GM18520 (cell line): ENCODE results near the gene PPFIBP2.

Experiments used
- ATAC-seq: cut with Tn5 transposase; IDR thresholded peaks from one replicate; pipeline ENCODE4 v1.9.1; 2021; ENCODE audit not compliant: unreplicated experiment

PPFIBP2 gene

DNA sequence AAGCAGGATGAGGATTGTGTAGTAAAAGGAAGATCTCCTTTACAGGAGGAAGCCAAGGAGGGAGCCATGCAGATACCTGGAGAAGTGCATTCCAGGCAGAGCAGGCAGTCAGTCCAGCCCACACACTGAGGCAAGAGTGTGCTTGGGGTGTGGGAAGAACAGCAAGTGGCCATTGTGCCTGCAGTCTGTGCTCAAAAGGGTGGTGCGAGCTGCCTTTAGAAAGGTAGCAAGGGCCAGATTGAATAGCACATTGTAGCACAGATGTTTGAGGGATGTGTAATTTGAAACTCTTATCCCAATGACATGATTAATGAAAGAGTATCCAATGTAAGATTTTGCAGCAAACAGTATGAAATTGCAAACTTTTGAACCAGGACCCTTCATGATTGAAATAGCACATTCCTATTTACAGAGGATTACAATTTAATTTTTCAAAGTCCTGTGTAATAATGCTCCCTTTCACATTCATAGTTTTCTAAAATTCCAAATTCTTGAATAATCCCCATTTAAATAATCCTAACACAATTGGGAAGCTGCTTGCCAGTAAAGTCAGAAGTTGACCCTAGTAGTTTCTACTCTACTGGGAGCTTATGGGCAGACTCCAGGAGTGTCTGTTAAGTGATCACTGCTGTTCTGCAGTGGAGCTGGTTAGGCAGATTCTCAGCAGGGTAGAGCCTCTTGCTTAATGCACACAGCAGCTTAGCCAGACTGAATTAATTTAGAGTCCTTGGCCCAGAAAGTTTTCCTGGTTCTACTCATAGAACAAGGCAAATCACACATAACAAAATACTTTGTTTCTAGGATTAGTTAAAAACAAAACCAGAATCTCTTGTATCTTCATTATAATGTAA is 81.4 kb downstream of the PPFIBP2 start:
- no peak for ATAC-seq

DNA sequence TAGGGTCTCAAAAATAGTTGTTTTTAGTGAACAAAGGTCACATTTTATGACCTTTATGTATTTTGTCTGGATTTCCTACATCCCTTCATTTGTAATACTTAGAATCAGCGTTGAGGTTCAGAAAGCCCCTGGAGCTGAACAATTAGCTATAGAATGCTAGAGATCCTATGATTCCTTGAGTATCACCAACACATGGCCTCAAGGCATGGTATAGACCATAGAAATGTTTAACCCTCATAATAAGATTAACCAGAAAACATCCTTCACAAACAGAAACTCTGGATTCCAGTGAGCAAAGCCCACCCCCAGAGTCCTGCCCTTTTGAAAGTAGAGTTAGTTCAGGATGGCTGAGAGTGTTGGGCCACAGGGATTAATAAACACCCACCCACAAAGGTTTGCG is 82.2 kb downstream of the PPFIBP2 start:
- no peak for ATAC-seq

DNA sequence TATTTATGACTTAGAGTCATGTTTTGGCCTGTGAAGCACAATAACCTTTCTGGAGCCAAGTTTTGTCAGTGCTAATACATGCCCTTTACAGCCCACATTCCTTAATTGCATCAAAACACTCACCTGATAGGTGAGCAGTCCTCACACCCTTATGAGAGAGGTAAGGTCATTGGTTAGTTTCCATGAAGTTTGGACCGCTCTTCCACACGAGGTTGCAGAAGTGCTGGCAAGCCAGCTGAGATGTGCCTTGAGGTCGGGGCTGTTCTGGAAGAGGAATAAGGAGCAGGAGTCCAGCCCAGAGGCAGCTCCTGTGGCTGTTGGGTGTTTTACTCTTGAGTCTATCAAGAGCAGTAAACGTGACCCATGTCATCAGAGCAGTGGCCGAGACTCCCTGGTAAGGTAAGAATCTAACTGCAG is 83.2 kb downstream of the PPFIBP2 start:
- no peak for ATAC-seq

DNA sequence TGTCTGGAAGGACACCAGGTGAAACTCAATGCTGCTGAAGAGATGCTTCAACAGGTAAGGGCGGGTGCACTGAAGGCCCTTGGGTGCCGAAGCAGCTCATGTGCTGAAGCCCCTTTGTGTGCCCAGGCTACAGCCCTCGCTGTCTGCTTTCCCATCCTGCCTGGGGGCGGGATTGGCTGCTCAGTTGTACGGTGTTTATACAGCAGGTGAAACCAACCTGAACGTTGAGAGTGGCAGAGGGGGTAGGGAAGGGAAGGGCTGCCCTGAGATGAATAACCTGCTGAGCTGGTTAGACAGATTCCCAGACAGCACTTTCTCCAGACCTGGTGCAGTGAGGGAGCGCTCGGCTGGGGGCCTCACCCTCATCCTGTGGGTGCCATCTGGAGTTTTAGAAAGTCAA is 83.8 kb downstream of the PPFIBP2 start:
- ATAC-seq: no peak

GRCh38 chr11:7599209-7599608 is 85.4 kb downstream of the PPFIBP2 start:
- no peak for ATAC-seq

GRCh38 chr11:7600205-7600775 is 86.5 kb downstream of the PPFIBP2 start:
- no peak for ATAC-seq

DNA sequence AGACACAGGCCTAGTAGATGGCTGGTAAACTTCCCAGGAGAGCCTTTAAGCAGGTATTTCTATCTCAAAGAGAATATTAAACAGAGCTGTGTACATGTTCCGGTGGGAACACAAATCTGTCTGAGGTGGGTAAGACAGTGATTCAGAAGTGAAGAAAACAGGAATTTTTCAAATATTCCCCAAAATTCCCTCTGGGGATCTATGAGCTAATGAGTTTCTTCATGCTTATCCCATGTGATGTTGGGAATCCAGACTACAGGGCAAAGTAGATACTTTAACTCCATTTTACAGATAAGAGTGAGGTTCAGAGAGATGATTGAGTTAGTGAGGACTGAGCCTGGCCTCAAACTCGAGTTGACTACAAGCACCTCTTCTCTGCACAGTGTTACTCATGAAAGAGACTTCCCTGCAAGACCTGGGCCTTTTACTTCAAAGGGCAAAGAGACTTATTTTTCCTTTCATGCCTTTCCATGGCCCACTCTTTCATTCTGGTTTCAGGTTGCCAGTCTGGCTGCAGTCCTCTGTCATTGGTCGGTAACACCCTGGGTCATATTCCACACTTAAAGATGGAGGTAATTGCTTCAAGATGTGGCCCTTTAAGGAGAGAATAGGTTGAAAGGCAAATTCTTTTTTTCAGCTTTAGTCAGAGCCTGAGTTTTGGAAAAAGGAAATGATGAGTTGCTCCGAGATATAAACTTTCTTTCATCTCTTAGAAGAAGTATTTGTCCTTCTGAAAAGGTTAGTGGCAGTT is 89.4 kb downstream of the PPFIBP2 start:
- no peak for ATAC-seq

DNA sequence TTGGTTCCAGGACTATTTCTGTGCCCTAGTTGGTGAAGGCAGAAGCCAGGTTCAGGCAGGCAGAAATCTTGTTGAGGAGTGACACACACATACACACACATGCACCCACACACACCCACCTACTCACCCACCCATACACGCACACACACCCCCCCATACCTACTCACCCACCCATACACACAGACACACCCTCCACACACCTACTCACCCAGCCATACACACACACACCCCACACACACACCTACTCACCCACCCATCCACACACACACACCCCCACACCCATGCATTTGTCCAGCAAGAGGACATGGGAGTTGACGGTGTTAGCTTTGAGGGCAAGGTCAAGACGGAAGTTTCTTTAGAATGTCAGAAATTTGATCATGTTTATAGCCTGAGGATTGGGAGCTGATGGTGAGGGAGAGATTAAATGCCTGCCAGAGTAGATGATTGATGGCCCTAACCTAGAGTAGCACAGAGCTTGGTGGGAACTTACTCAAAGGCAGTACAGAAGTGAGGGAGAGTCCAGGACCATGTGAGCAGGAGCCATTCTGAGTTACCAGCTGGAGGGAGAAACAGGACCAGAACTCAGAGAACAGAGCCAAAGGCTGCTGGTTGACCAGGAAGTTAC is 90.6 kb downstream of the PPFIBP2 start:
- ATAC-seq: no peak

DNA sequence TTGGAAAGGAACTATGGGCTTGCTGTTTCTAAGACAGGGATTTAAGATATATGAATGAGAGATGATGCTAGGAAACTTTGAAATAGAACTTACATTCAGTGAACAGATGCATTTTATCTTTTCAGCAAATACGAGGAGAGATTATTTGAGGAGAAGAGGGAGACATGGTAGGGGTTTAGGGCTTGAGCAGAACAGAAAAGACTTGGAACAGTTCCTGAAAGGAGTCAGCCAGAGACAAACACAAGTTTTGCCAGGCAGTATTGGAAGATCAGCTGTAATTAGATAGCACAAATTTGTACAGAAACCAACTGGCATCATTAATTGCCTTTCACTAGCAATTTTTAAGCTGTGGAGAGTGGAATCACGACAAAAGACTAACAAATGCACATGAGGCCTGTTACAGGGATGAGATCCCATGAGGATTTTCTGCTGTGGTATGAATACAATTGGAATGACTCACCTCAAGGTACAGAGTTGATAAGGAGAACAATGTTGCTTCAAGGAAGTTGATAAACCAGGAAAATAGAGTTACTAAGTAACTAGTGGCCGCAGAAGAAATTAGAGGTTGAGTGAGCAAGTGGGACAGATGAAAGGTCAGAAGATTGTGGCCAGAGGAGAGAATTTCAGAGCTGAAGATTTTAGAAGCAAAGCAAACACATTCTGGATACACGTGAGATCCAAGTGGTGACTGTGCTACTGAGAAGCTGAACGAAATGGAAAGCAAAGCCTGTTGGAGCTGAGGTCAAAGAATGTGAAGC is 91.6 kb downstream of the PPFIBP2 start:
- no peak for ATAC-seq

DNA sequence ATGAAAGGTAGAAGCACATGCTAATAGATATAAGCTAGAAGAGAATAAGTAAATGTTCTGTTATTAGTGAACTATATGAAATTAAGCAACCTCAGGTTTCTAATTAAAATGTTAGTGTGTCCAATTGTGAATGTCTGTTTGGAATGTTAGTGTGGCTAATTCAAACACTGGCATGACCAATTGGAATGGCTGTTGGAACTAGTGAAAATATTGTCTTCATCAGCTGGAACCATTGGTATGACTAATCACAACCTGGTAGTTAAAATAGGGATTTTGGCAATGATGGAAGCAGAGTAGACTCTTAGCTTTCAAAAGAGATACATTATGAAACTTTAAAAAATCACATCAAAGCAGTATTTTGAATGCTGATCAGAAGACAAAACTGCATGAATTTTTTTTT is 92.7 kb downstream of the PPFIBP2 start:
- no peak for ATAC-seq

DNA sequence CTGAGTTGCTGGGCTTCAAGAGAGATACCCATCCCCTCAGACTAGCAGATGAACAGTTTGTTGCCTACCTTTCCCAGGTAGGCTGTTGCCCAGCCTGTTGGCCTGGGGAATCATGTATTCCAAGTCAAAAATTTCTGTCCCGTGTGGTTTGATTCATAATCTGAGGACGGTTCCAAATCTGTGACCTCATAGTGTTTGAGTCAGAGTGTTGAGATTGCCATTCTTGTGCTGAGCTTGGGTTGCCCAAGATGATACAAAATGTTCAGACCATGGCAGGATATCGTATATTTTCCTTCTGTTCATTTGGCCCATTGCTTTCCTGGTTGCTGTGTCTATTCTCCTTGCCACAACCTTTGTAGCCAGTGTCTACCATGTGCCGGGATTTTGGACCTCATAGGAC is 95.2 kb downstream of the PPFIBP2 start:
- ATAC-seq: no peak

DNA sequence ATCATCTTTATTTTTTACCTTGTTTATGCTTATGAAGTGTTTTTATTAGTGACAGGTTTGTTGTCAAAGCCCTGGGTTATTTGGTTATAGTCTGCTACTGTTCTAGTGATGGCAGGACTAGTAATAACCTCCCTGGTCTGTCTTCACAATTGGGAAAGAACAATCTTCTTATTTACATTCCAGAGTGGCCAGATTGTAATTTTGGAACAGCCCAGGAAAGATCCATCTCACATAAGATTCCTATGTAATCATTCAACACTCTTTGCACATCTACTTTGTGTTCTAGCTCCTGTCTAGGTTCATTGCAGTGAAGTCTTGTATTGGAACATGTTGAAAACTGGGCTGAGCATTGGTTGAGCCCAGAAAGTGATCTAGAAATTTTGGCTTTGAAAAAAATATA is 95.7 kb downstream of the PPFIBP2 start:
- no peak for ATAC-seq

- ATAC-seq: no peak
Observed at GRCh38 chr11:7610393-7610792, 96.6 kb downstream of the PPFIBP2 start.

DNA sequence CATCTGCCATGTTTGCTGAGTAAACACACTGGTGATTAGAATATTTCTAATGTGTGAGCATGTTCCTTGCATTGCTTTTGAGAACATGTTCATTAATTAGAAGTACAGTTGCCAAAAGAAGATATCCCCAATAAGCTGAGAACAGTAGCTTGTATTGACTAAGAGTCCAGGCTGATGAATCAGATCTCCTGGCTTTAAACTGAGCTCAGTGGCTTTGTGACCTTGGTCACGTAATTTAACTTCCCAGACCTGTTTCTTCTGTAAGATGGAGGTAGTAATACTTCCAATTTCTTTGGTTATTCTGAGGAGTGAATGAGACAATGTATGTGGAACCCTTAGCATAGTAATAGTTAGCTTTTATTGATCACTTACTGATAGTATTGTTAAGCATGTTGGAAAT is 97.6 kb downstream of the PPFIBP2 start:
- no peak for ATAC-seq

DNA sequence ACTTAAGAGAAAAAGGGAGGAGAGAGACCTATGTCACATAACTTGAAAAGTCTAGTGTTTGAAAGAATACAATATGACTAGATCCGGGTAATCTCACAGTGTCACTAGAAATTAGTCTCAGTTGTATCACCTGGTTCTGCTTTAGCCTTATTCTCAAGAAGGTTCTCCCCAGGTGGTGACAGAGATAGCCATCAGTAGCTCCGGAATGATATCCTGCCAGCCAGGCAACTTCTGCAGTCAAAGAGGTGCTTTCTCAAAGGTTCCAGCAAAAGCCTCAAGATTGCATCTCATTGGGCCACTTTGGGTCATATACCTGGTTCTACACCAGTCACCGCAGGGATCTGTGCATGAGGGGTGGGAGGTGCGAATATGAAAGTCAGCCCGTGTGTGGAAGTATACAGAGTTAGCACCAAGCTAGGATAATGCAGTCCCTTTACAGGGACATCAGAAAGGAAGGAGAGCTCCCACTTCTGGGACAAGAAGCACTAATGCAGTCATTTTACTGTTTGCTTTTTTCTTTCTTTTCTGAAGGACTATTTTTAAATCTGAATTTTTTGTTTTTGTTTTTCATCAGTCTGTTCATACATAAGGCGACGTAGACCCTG is 98.4 kb downstream of the PPFIBP2 start:
- no peak for ATAC-seq

DNA sequence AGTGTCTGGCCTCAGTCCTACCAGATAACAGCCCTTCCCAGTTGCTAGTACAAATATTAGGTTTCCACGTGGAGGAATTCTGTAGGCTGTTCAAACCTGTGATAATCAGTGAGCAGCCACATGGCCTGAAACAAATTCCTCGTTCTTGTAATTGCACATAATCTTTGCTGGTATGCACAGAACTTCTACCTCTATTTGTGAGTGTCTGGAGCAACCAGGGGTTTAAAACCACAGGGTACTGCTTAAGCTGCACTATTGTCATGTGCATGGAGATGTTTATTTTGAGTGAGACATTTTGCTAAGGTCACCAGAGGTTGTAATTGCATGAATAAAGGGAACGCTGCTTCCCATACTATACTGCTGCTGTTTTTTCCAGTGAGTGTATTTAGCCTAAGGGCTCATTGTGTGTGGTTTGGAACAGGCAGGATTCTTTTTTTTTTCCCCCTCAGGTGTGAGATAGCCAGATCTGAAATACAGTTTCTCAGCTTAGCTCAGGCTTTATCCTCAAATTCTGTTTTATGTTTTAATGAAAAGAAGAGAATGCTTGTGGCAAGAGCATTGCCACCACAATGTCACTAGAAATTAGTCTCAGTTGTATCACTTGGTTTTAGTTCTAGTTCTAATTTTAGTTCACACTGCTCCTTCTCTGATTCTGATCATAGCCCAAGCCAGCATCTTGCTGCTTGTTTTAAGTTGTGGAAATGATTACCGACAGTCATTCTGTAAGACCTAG is 99.0 kb downstream of the PPFIBP2 start:
- ATAC-seq: no peak

- ATAC-seq: no peak
Observed at GRCh38 chr11:7613394-7613720, 99.6 kb downstream of the PPFIBP2 start.

DNA sequence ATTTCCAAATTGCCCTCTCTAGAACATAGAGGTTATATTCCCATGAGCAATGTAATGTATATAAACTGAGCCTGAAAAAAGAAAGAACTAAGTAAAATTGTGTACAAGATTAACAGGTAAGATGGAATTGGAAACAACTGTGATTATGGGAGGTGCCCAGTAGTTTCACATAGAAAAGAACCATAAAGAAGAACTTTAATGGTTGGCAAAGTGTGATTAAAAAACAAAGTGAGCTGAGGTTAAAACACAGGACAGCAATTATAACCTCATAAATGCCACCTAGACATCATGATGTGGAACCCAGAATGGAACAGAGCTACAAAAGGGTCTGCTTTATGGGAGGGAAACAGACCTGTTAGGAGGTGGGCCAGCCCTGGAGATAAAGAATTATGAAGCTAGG is 100.9 kb downstream of the PPFIBP2 start:
- no peak for ATAC-seq

GRCh38 chr11:7617032-7617431 is 103.2 kb downstream of the PPFIBP2 start:
- ATAC-seq: no peak

DNA sequence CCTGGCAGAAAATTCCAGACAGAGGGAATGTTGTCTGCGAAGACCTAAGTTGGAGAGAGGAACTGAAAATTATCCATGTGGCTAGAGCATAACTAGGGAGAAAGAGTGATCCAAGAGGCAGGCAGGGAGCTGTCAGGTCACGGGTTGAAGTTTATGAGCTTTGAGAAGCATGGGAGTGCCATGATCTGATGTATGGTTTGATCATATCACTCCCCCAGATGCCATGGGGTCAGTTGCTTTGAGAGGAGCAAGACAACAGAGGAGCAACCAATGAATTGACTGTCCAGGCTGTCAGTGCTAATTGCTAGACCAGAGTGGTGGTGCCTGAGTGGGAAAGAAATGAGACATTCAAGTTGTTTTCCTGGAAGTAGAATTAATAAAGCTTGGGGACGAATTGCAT is 105.5 kb downstream of the PPFIBP2 start:
- ATAC-seq: no peak
